ENCODE measurements around the gene A2M.

DNA sequence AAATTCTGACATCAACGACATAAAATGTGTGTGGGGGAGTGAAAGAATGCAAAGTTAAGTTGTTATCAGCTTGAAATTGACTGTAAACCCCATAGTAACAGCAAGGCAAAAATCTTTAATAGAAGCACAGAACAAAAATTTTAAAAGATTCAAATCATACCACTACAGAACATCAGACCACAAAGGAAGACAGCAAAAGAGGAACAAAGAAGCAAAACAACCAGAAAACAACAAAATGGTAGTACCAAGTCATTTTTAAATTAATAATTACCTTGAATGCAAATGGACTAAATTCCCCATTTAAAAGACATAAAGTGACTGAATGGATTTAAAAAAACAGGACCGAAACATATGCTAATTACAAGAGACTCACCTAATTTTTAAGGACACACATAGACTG, 31.3 kb downstream of the A2M start:
- TF ChIP-seq EGR1 (IDR thresholded peaks at IDR 0.05; ENCODE audit: low read depth in 2 of 2): no peak
- TF ChIP-seq, protein P1, sequence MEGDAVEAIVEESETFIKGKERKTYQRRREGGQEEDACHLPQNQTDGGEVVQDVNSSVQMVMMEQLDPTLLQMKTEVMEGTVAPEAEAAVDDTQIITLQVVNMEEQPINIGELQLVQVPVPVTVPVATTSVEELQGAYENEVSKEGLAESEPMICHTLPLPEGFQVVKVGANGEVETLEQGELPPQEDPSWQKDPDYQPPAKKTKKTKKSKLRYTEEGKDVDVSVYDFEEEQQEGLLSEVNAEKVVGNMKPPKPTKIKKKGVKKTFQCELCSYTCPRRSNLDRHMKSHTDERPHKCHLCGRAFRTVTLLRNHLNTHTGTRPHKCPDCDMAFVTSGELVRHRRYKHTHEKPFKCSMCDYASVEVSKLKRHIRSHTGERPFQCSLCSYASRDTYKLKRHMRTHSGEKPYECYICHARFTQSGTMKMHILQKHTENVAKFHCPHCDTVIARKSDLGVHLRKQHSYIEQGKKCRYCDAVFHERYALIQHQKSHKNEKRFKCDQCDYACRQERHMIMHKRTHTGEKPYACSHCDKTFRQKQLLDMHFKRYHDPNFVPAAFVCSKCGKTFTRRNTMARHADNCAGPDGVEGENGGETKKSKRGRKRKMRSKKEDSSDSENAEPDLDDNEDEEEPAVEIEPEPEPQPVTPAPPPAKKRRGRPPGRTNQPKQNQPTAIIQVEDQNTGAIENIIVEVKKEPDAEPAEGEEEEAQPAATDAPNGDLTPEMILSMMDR (IDR thresholded peaks at IDR 0.05; ENCODE audit: low read depth, low read length, missing input control): no peak
- no peak for TF ChIP-seq RAD21 (IDR thresholded peaks at IDR 0.05)
- no peak for TF ChIP-seq GABPA (IDR thresholded peaks at IDR 0.05 in 1 of 2, conservative IDR thresholded peaks at IDR 0.05 in 1 of 2)
- TF ChIP-seq, protein P2, sequence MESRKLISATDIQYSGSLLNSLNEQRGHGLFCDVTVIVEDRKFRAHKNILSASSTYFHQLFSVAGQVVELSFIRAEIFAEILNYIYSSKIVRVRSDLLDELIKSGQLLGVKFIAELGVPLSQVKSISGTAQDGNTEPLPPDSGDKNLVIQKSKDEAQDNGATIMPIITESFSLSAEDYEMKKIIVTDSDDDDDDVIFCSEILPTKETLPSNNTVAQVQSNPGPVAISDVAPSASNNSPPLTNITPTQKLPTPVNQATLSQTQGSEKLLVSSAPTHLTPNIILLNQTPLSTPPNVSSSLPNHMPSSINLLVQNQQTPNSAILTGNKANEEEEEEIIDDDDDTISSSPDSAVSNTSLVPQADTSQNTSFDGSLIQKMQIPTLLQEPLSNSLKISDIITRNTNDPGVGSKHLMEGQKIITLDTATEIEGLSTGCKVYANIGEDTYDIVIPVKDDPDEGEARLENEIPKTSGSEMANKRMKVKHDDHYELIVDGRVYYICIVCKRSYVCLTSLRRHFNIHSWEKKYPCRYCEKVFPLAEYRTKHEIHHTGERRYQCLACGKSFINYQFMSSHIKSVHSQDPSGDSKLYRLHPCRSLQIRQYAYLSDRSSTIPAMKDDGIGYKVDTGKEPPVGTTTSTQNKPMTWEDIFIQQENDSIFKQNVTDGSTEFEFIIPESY (IDR thresholded peaks at IDR 0.05): no peak
- no peak for TF ChIP-seq NR2F2 (IDR thresholded peaks at IDR 0.05)
- TF ChIP-seq, protein P3, sequence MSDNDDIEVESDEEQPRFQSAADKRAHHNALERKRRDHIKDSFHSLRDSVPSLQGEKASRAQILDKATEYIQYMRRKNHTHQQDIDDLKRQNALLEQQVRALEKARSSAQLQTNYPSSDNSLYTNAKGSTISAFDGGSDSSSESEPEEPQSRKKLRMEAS (IDR thresholded peaks at IDR 0.05): no peak
- no peak for TF ChIP-seq YY1 (IDR thresholded peaks at IDR 0.05)

All from liver (tissue), 3 donors.